Left ventricle myocardium inferior (tissue), 1 donor: ENCODE data around the gene RNF7. TPM values are rescaled to one million over a fixed set of nuclear protein-coding genes. Genes with fewer than 3 reads are reported as not detected.

Experiments used
- DNase-seq: peaks from one replicate; pipeline ENCODE4 v3.0.0-alpha.2; 2020
- H3K27ac ChIP-seq: fragments of 200-600 bp; replicated peaks from 2 replicates; pipeline ENCODE4 v1.8.0; 2021
- H3K27me3 ChIP-seq: fragments of 200-600 bp; 2 replicates; pipeline ENCODE4 v1.8.0; 2021; ENCODE audit warnings: low read depth
- H3K36me3 ChIP-seq: fragments of 200-600 bp; 2 replicates; pipeline ENCODE4 v1.8.0; 2021
- H3K4me1 ChIP-seq: fragments of 200-600 bp; 2 replicates; pipeline ENCODE4 v1.8.0; 2021
- H3K4me3 ChIP-seq: fragments of 200-600 bp; 2 replicates; pipeline ENCODE4 v1.8.0; 2021; ENCODE audit warnings: mild to moderate bottlenecking, moderate library complexity
- H3K9me3 ChIP-seq: fragments of 200-600 bp; replicated peaks from 2 replicates; pipeline ENCODE4 v1.8.0; 2021
- intact Hi-C: fragments of 100-400 bp; cut with micrococcal nuclease; formaldehyde crosslinking; loops from one replicate; pipeline ENCODE4 v1.11.0; 2022
- total RNA-seq: library from RNA; stranded (reverse); fragmentation: NEBNext Ultra II Directional; extraction: Animal tissue kit (Norgen Biotek cat#: 25700); gene quantifications from one replicate; pipeline ENCODE4 v1.2.1, GENCODE V29; 2021
- TF ChIP-seq, protein P1 (sequence below): fragments of 200-600 bp; IDR thresholded peaks from 2 replicates; pipeline ENCODE4 v1.8.0; 2021; ENCODE audit warnings: antibody characterized with exemption, mild to moderate bottlenecking, borderline replicate concordance
- donor health status: DM: no; HTN: yes; CAD: no; lungs with severe emphysema.

RNF7 gene
- total RNA-seq, 1 donor from 2014 or later = 89.6 TPM

DNA sequence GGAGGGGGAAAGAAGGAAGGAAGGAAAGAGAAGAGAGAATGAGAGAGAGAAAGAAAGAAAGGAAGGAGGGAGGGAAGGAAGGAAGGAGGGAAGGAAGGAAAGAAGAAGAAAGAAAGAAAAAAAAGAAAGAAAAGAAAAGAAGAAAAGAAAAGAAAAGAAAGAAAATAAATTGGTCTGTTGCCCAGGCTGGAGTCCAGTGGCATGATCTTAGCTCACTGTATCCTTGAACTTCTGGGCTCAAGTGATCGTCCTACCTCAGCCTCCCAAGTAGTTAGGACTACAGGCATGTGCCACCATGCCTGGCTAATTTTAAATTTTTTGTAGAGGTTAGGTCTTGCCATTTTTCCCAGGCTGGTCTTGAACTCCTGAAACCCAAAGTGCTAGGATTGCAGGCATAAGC is 11.6 kb upstream of the RNF7 start:
- intact Hi-C loops = no loop called here
- H3K9me3 ChIP-seq = no peaks in the 10 kb centered on the region
- no peak overlapping the region for H3K4me3 ChIP-seq
- TF ChIP-seq, protein P1, sequence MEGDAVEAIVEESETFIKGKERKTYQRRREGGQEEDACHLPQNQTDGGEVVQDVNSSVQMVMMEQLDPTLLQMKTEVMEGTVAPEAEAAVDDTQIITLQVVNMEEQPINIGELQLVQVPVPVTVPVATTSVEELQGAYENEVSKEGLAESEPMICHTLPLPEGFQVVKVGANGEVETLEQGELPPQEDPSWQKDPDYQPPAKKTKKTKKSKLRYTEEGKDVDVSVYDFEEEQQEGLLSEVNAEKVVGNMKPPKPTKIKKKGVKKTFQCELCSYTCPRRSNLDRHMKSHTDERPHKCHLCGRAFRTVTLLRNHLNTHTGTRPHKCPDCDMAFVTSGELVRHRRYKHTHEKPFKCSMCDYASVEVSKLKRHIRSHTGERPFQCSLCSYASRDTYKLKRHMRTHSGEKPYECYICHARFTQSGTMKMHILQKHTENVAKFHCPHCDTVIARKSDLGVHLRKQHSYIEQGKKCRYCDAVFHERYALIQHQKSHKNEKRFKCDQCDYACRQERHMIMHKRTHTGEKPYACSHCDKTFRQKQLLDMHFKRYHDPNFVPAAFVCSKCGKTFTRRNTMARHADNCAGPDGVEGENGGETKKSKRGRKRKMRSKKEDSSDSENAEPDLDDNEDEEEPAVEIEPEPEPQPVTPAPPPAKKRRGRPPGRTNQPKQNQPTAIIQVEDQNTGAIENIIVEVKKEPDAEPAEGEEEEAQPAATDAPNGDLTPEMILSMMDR = no peak
- H3K27ac ChIP-seq = no peak overlapping the region
- no peak for DNase-seq
- no peaks in the 10 kb centered on the region for H3K27me3 ChIP-seq
- H3K36me3 ChIP-seq = no peaks in the 10 kb centered on the region
- H3K4me1 ChIP-seq = no peaks in the 10 kb centered on the region

DNA sequence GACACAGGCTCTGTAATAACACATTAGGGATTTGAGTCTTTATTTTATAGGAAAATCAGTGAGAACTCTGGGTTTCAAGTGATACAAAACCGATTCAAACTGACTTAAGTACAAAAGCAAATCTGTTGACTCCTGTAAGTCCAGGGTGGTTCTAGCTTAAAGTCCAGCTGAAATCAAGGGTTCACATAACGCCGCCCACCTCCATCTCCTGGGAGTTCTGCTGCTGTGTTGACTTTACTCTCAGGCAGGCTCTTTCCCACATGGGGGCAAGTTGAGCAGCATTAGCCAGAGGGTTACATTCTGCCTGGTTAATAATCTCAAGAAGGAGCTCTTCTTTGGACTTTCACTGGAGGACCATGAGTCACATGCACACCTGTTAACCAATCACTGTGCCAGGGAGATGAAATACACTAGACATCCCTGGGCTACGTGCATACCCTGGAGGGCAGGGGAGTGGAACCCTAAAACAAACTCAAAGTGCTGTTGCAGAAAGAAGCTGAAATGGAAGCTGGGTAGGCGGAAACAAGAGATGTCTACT is 9.7 kb upstream of the RNF7 start:
- TF ChIP-seq, protein P1 = no peak
- Histone ChIP-seq H3K27me3 (no peaks in the 10 kb centered on the region), H3K36me3 (no peaks in the 10 kb centered on the region), H3K27ac (no peak overlapping the region), H3K4me3 (no peak overlapping the region), H3K9me3 (no peaks in the 10 kb centered on the region), H3K4me1 (no peaks in the 10 kb centered on the region)
- intact Hi-C loops = no loop called here
- no peak for DNase-seq

DNA sequence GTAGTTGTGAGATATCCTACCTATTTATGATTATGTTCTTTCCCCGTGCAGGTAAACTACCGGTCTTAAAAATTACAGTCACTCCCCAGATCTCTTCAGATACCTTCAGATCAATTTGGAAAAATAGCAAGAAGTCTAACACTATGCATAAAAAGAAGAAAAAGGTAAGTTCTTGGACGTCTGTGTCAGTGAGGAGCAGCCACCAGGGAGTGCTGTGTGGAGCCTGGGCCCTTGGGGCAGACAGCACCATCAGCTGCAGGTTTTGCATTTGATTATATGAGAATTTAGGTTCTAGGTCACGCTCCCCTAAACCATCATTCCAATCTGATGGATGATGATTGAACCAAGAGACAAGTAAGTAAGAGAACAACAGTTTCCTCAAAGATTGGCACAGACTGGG is 8.9 kb upstream of the RNF7 start:
- intact Hi-C loops = no loop called here
- no peaks in the 10 kb centered on the region for H3K27me3 ChIP-seq
- DNase-seq = no peak
- TF ChIP-seq, protein P1 = no peak
- H3K27ac ChIP-seq = no peak overlapping the region
- H3K4me1 ChIP-seq = no peaks in the 10 kb centered on the region
- no peaks in the 10 kb centered on the region for H3K36me3 ChIP-seq
- no peaks in the 10 kb centered on the region for H3K9me3 ChIP-seq
- no peak overlapping the region for H3K4me3 ChIP-seq

DNA sequence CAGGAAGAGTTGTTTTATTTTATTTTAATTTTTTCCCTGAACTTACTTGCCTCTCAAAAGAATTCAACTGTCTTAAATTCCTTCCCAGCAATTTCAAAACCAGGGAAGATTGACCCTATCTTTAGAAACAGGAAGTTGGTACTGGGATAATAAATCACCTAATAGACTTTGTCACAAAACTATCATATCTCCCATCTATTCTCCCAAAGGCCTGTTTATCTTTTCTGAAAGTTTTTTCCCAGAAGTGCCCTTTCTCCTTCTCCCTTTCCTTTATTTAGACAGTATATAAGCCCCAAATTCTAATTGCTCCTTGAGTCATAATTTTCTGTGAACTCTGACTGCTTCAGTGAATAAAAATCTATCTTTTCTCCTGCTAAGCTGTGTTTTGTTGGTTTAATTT is 2.9 kb upstream of the RNF7 start:
- no peak overlapping the region for H3K4me3 ChIP-seq
- H3K27ac ChIP-seq = no peak overlapping the region
- H3K9me3 ChIP-seq = no peaks in the 10 kb centered on the region
- peaks cover 24% of the 10 kb centered on the region for H3K4me1 ChIP-seq
- H3K27me3 ChIP-seq = no peaks in the 10 kb centered on the region
- H3K36me3 ChIP-seq = no peaks in the 10 kb centered on the region
- intact Hi-C loops = loop anchor here (10.0 kb wide), 1 partner anchor 140 kb away; the partner anchor contains the start of gene ATP1B3
- TF ChIP-seq, protein P1 = no peak
- no peak for DNase-seq

DNA sequence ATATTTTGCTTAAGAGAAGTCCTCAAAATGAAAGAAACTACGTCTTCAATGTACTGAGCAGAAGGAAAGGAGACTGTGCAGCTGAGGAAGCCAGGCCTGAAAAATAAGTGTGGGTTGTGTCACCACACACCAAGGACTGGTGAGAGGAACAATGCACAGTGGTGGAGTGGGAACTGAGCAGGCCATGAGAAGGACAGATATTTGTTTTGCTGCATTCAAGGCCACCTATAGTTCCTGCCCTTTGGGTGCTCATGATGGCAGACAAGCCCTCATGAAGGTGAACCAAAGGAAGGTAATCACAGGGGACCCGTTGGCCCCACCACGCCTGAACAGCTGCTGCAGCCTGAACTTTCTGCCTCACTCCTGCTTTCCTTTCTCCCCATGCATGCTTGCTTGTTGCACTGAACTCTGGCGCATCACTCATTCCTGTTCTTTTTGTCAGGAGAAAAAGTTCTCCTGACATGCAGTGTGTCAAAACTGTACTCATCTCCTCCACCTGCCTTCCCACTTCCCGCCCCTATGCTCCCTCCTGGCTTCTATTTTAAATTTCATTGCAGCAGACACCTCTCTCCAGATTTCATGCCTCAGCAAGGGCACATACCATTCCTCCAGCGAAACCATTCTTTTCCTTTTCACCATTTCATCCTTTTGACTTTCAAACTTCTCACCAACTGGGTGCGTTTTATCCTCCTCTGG is 2.2 kb upstream of the RNF7 start:
- intact Hi-C loops = loop anchor here (10.0 kb wide), 1 partner anchor 139 kb away; the partner anchor contains the start of gene ATP1B3
- Histone ChIP-seq H3K36me3 (no peaks in the 10 kb centered on the region), H3K4me3 (no peak overlapping the region), H3K27ac (no peak overlapping the region), H3K9me3 (no peaks in the 10 kb centered on the region), H3K4me1 (peaks cover 32% of the 10 kb centered on the region), H3K27me3 (no peaks in the 10 kb centered on the region)
- no peak for DNase-seq
- TF ChIP-seq, protein P1 = no peak
